ENCODE results near the gene RET.

DNA sequence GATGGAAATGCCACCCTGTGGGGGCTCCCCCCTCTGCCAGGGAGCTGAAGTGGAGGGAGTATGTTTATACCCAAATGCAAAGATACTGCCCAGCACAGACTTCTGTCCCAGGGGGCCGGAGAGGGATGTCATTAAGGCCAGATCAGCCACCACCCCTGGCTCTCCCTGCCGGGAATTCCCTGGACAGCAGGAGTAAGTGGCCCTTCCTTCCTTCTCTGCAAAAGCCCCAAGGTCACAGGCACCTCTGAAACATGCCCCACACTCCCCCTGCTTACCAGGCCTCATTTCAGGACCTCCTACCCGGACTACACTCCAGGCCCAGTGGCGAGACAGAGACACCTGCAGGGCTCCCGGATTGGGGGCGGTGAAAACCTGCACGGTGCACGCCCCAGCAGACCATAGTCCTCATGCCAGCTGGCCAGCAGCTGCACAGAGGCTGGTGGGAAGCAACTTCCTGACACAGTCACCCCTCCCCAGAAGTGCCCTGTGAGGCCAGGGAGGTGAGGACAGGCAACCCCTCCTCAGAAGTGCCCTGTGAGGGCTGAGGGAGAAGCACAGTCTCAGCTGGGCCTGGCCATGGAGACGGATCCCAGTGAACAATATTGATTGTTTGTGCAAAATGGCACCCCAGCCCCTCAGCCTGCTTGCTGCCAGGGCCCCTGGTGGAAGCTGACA is 33.0 kb upstream of the RET start:
- TF ChIP-seq, protein P1, sequence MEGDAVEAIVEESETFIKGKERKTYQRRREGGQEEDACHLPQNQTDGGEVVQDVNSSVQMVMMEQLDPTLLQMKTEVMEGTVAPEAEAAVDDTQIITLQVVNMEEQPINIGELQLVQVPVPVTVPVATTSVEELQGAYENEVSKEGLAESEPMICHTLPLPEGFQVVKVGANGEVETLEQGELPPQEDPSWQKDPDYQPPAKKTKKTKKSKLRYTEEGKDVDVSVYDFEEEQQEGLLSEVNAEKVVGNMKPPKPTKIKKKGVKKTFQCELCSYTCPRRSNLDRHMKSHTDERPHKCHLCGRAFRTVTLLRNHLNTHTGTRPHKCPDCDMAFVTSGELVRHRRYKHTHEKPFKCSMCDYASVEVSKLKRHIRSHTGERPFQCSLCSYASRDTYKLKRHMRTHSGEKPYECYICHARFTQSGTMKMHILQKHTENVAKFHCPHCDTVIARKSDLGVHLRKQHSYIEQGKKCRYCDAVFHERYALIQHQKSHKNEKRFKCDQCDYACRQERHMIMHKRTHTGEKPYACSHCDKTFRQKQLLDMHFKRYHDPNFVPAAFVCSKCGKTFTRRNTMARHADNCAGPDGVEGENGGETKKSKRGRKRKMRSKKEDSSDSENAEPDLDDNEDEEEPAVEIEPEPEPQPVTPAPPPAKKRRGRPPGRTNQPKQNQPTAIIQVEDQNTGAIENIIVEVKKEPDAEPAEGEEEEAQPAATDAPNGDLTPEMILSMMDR (IDR thresholded peaks at IDR 0.05) = no peak
- no peak for TF ChIP-seq EP300 (IDR thresholded peaks at IDR 0.05)
